AG04450 (cell line): Measurements from ENCODE around the gene CAB39L. TPM values are rescaled to one million over a fixed set of nuclear protein-coding genes. Genes with fewer than 3 reads are reported as not detected.

Source experiments
- CTCF ChIA-PET: fragments of 300-600, 350-600 bp; formaldehyde crosslinking; extraction: SDS; loops from one replicate; lab custom pipeline; 2022; ENCODE audit warnings: antibody characterized with exemption, inconsistent platforms; lab: Charles Lee
- POLR2A ChIA-PET: fragments of 350-600 bp; formaldehyde crosslinking; extraction: SDS; loops from one replicate; lab custom pipeline; 2021; ENCODE audit warnings: antibody characterized with exemption, inconsistent platforms; lab: Yijun Ruan, JAX
- DNase-seq: peaks from one replicate; pipeline ENCODE4 v3.0.0-alpha.2; 2011; ENCODE audit warnings: low read depth, low spot score
- H3K27ac ChIP-seq: one replicate; pipeline ENCODE4 v1.5.1; 2012; ENCODE audit warnings: low read depth, low read length, control low read depth
- H3K27me3 ChIP-seq: one replicate; pipeline ENCODE4 v1.6.0; 2012; ENCODE audit warnings: low read length; ENCODE audit not compliant: control insufficient read depth, insufficient read depth
- H3K4me3 ChIP-seq: 2 replicates; pipeline ENCODE4 v1.5.1; 2011; ENCODE audit warnings: mild to moderate bottlenecking, low read depth, low read length, control low read depth
- H3K9me3 ChIP-seq: 2 replicates; pipeline ENCODE4 v1.5.1; 2012; ENCODE audit warnings: low read length; ENCODE audit not compliant: control insufficient read depth, insufficient read depth
- CTCF ChIP-seq: IDR thresholded peaks from 2 replicates; pipeline ENCODE4 v1.5.1; 2011; ENCODE audit warnings: low read depth, low read length, control low read depth, inconsistent platforms
- polyA plus RNA-seq: library from polyadenylated mRNA; depleted of rRNA; stranded (reverse); fragments of >200 nt; gene quantifications from 2 replicates; pipeline ENCODE4 v1.2.3, GENCODE V29; 2011

Gene CAB39L
- polyA plus RNA-seq, 1 experiment = 26.3 TPM

- no peak overlapping the region for H3K27ac ChIP-seq
- CTCF ChIA-PET = interaction anchor here (0.8 to 1.2 kb wide), 2 partner anchors 76 to 119 kb away, joined by 3 read pairs; partner anchors contain the start of genes CAB39L and SETDB2
- H3K4me3 ChIP-seq = no peak overlapping the region
- POLR2A ChIA-PET = interaction anchor here (0.9 to 2.5 kb wide), 3 partner anchors 10 to 75 kb away, joined by 4 to 8 read pairs (median 4); partner anchors contain the start of gene CAB39L
- H3K27me3 ChIP-seq = no peaks in the 10 kb centered on the region
- no peak for TF ChIP-seq CTCF
- no peak for DNase-seq
- no peaks in the 10 kb centered on the region for H3K9me3 ChIP-seq
Observed at GRCh38 chr13:49367640-49368422, 76.0 kb downstream of the CAB39L start.

GRCh38 chr13:49366841-49367240 lies 77.0 kb downstream of the CAB39L start:
- Histone ChIP-seq H3K4me3 (no peak overlapping the region), H3K27me3 (no peaks in the 10 kb centered on the region), H3K9me3 (no peaks in the 10 kb centered on the region), H3K27ac (no peak overlapping the region)
- CTCF ChIA-PET = interaction anchor here (0.6 kb wide), 1 partner anchor 86 kb away, joined by 3 read pairs; no protein-coding TSS in a partner anchor
- POLR2A ChIA-PET = interaction anchor here (2.5 kb wide), 1 partner anchor 53 kb away, joined by 8 read pairs; no protein-coding TSS in a partner anchor
- no peak for TF ChIP-seq CTCF
- DNase-seq = peak; percentile 10

- H3K4me3 ChIP-seq = no peak overlapping the region
- ChIA-PET CTCF (no interaction called here), POLR2A (interaction anchor here (0.6 to 1.1 kb wide), 2 partner anchors 11 to 138 kb away, joined by 3 to 4 read pairs; partner anchors contain the start of gene PHF11)
- DNase-seq = peak; percentile 23
- H3K27ac ChIP-seq = no peak overlapping the region
- peaks cover 3% of the 10 kb centered on the region; the same call in 1 of the 2 replicates for H3K9me3 ChIP-seq
- no peak for TF ChIP-seq CTCF
- H3K27me3 ChIP-seq = no peaks in the 10 kb centered on the region
Observed at GRCh38 chr13:49357694-49358093, 86.2 kb downstream of the CAB39L start.

GRCh38 chr13:49356223-49356622 lies 87.6 kb downstream of the CAB39L start:
- Histone ChIP-seq H3K27ac (no peak overlapping the region), H3K9me3 (peaks cover 3% of the 10 kb centered on the region; the same call in 1 of the 2 replicates), H3K27me3 (no peaks in the 10 kb centered on the region), H3K4me3 (no peak overlapping the region)
- ChIA-PET CTCF (no interaction called here), POLR2A (no interaction called here)
- no peak for TF ChIP-seq CTCF
- peak; percentile 73 for DNase-seq

- ChIA-PET POLR2A (no interaction called here), CTCF (no interaction called here)
- Histone ChIP-seq H3K27me3 (no peaks in the 10 kb centered on the region), H3K4me3 (no peak overlapping the region), H3K27ac (no peak overlapping the region), H3K9me3 (peaks cover 3% of the 10 kb centered on the region; the same call in 1 of the 2 replicates)
- TF ChIP-seq CTCF = no peak
- DNase-seq = no peak
Observed at GRCh38 chr13:49354719-49355118, 89.1 kb downstream of the CAB39L start.
